Loucy (cell line): ENCODE data around the gene LONP2.

Experiments used
- H2AFZ ChIP-seq: fragments of 200-600 bp; sonication (generic); 2 replicates; pipeline ENCODE4 v1.6.0; 2016; ENCODE audit warnings: antibody characterized with exemption, mild to moderate bottlenecking, low read length, moderate library complexity
- H3F3A ChIP-seq: fragments of 200-600 bp; 2 replicates; pipeline ENCODE4 v1.6.0; 2016; ENCODE audit warnings: antibody characterized with exemption, low read depth, mild to moderate bottlenecking
- H3K27me3 ChIP-seq: fragments of 200-600 bp; sonication (generic); 2 replicates; pipeline ENCODE4 v1.6.1; 2014; ENCODE audit warnings: low read length, mild to moderate bottlenecking; ENCODE audit not compliant: insufficient read depth, poor library complexity, severe bottlenecking
- H3K36me3 ChIP-seq: fragments of 200-600 bp; sonication (generic); 2 replicates; pipeline ENCODE4 v1.6.1; 2016; ENCODE audit warnings: low read length; ENCODE audit not compliant: insufficient read depth
- H3K4me1 ChIP-seq: fragments of 200-600 bp; sonication (generic); 2 replicates; pipeline ENCODE4 v1.5.1; 2014; ENCODE audit warnings: low read length, mild to moderate bottlenecking; ENCODE audit not compliant: insufficient read depth, poor library complexity, severe bottlenecking
- H3K4me2 ChIP-seq: fragments of 200-600 bp; sonication (generic); 2 replicates; pipeline ENCODE4 v1.6.0; 2014; ENCODE audit warnings: antibody characterized with exemption, low read length, low read depth, mild to moderate bottlenecking; ENCODE audit not compliant: poor library complexity, severe bottlenecking
- H3K4me3 ChIP-seq: fragments of 200-600 bp; sonication (generic); 2 replicates; pipeline ENCODE4 v1.5.1; 2014; ENCODE audit warnings: low read length, mild to moderate bottlenecking, mixed read lengths; ENCODE audit not compliant: poor library complexity, severe bottlenecking
- H3K79me2 ChIP-seq: fragments of 200-600 bp; sonication (generic); 2 replicates; pipeline ENCODE4 v1.6.1; 2014; ENCODE audit warnings: low read length; ENCODE audit not compliant: insufficient read depth
- H3K9ac ChIP-seq: fragments of 200-600 bp; sonication (generic); 2 replicates; pipeline ENCODE4 v1.6.0; 2014; ENCODE audit warnings: mild to moderate bottlenecking, low read depth, low read length, moderate library complexity; ENCODE audit not compliant: poor library complexity, severe bottlenecking
- H3K9me2 ChIP-seq: fragments of 200-600 bp; sonication (generic); replicated peaks from 2 replicates; pipeline ENCODE4 v1.6.1; 2016; ENCODE audit warnings: low read depth, low read length, mixed read lengths
- H3K9me3 ChIP-seq: fragments of 200-600 bp; sonication (generic); 2 replicates; pipeline ENCODE4 v1.6.1; 2014; ENCODE audit warnings: mild to moderate bottlenecking, antibody characterized with exemption, low read length, low read depth; ENCODE audit not compliant: insufficient read depth
- H4K20me1 ChIP-seq: fragments of 200-600 bp; sonication (generic); 2 replicates; pipeline ENCODE4 v1.6.0; 2014; ENCODE audit warnings: antibody characterized with exemption, low read length, mild to moderate bottlenecking; ENCODE audit not compliant: insufficient read depth, poor library complexity, severe bottlenecking
- EZH2phosphoT487 ChIP-seq: fragments of 200-600 bp; IDR thresholded peaks from 2 replicates; pipeline ENCODE4 v1.6.1; 2018; ENCODE audit warnings: antibody characterized with exemption, mild to moderate bottlenecking, moderate library complexity, borderline replicate concordance
- TF ChIP-seq, protein P1 (sequence below): fragments of 200-600 bp; sonication (generic); conservative IDR thresholded peaks from 2 replicates; pipeline ENCODE4 v1.5.1; 2014; ENCODE audit warnings: mild to moderate bottlenecking, antibody characterized with exemption, low read length

LONP2 gene

GRCh38 chr16:48231727-48232492 lies 12.2 kb upstream of the LONP2 start:
- no peaks in the 10 kb centered on the region for H3K36me3 ChIP-seq
- H3K4me1 ChIP-seq, result no peaks in the 10 kb centered on the region
- no peaks in the 10 kb centered on the region for H3K9me2 ChIP-seq
- no peaks in the 10 kb centered on the region for H3K9me3 ChIP-seq
- H2AFZ ChIP-seq, result no peak overlapping the region
- H3F3A ChIP-seq, result no peaks in the 10 kb centered on the region
- no peaks in the 10 kb centered on the region for H3K27me3 ChIP-seq
- H3K4me2 ChIP-seq, result no peak overlapping the region
- no peaks in the 10 kb centered on the region for H4K20me1 ChIP-seq
- TF ChIP-seq, protein P1, sequence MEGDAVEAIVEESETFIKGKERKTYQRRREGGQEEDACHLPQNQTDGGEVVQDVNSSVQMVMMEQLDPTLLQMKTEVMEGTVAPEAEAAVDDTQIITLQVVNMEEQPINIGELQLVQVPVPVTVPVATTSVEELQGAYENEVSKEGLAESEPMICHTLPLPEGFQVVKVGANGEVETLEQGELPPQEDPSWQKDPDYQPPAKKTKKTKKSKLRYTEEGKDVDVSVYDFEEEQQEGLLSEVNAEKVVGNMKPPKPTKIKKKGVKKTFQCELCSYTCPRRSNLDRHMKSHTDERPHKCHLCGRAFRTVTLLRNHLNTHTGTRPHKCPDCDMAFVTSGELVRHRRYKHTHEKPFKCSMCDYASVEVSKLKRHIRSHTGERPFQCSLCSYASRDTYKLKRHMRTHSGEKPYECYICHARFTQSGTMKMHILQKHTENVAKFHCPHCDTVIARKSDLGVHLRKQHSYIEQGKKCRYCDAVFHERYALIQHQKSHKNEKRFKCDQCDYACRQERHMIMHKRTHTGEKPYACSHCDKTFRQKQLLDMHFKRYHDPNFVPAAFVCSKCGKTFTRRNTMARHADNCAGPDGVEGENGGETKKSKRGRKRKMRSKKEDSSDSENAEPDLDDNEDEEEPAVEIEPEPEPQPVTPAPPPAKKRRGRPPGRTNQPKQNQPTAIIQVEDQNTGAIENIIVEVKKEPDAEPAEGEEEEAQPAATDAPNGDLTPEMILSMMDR, result peak; percentile 81
- no peak for TF ChIP-seq EZH2phosphoT487
- H3K79me2 ChIP-seq, result no peaks in the 10 kb centered on the region
- no peak overlapping the region for H3K9ac ChIP-seq
- no peak overlapping the region for H3K4me3 ChIP-seq

DNA sequence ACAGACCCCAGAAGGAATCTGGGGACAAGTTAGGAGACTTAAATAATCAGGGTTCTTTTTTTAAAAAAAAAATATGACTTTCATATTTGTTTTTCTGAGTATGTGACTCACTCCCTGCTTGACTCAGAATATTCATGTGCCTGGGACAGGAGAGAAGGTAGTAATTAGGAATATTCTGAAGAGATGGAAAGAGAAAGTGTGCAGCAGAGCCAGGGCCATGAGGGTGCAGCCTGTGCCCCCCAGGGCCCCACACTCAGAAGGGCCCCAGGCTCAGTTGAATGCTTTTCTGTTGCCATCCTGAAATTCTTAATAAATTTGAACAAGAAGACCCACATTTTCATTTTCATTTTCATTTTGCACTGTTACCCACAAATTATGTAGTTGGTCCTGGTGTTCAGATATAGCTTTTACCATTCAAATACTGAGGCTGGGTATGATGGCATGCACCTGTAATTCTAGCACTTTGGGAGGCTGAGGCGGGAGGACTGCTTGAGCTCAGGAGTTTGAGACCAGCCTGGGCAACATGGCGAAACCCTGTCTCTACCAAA lies 11.5 kb upstream of the LONP2 start:
- H3K4me3 ChIP-seq, result no peak overlapping the region
- no peak overlapping the region for H3K4me2 ChIP-seq
- no peaks in the 10 kb centered on the region for H4K20me1 ChIP-seq
- H3K79me2 ChIP-seq, result no peaks in the 10 kb centered on the region
- no peaks in the 10 kb centered on the region for H3K36me3 ChIP-seq
- no peaks in the 10 kb centered on the region for H3K9me3 ChIP-seq
- no peaks in the 10 kb centered on the region for H3K4me1 ChIP-seq
- no peak overlapping the region for H3K9ac ChIP-seq
- H3F3A ChIP-seq, result no peaks in the 10 kb centered on the region
- no peaks in the 10 kb centered on the region for H3K27me3 ChIP-seq
- no peaks in the 10 kb centered on the region for H3K9me2 ChIP-seq
- TF ChIP-seq EZH2phosphoT487, result no peak
- TF ChIP-seq, protein P1, result no peak
- no peak overlapping the region for H2AFZ ChIP-seq

GRCh38 chr16:48234630-48235029 lies 9.5 kb upstream of the LONP2 start:
- Histone ChIP-seq H3K9me3 (no peaks in the 10 kb centered on the region), H2AFZ (0 out of 2 replicates have a peak overlapping the region, but pooled peaks have one; percentile 45)

More at GRCh38 chr16:48234630-48235029, 9.5 kb upstream of the LONP2 start:
- H3K79me2 ChIP-seq, result no peaks in the 10 kb centered on the region
- no peak for TF ChIP-seq EZH2phosphoT487
- TF ChIP-seq, protein P1, result no peak
- H3K36me3 ChIP-seq, result no peaks in the 10 kb centered on the region
- no peak overlapping the region for H3K4me3 ChIP-seq
- no peaks in the 10 kb centered on the region for H3F3A ChIP-seq
- H3K27me3 ChIP-seq, result no peaks in the 10 kb centered on the region
- no peaks in the 10 kb centered on the region for H3K4me1 ChIP-seq
- no peak overlapping the region for H3K4me2 ChIP-seq
- H3K9ac ChIP-seq, result no peak overlapping the region
- no peaks in the 10 kb centered on the region for H4K20me1 ChIP-seq
- no peaks in the 10 kb centered on the region for H3K9me2 ChIP-seq
